ENCODE measurements around the gene CCDC195. TPM values are rescaled to one million over a fixed set of nuclear protein-coding genes. Genes with fewer than 3 reads are reported as not detected.

CCDC195 gene
- total and polyA plus RNA-seq, 2 experiments from 2014 or later, result not detected

DNA sequence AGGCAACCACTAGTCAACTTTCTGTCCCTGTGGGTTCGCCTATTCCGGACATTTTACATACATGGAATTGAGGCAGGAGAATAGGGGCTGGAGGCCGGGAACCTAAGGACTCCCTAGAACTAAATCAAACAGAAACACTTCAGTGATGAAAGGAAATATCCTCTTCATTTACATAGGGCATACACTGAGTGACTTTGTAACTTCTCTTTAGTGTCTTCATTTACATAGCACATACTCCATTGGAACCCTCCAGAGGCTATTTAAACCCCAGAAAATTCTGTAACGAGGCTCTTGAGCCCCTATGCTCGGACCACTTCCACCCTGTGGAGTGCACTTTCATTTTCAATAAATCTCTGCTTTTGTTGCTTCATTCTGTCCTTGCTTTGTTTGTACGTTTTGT is 56.5 kb downstream of the CCDC195 start:
- Histone ChIP-seq H4K20me1 (ENCODE audit: insufficient read depth) (no peaks in the 10 kb centered on the region), H3K27me3 (replicated peaks; ENCODE audit: insufficient read depth) (no peaks in the 10 kb centered on the region), H3K4me3 (no peak overlapping the region), H3K9me2 (ENCODE audit: insufficient read depth) (no peaks in the 10 kb centered on the region), H3K79me2 (ENCODE audit: insufficient read depth) (no peaks in the 10 kb centered on the region), H3F3A (ENCODE audit: insufficient read depth) (peaks cover 11% of the 10 kb centered on the region; the same call in 1 of the 2 replicates), H3K9me3 (ENCODE audit: low read depth) (no peaks in the 10 kb centered on the region), H3K4me2 (ENCODE audit: unreplicated experiment) (no peak overlapping the region), H2AFZ (no peak overlapping the region), H3K27ac (no peak overlapping the region), H3K36me3 (ENCODE audit: low read depth) (no peaks in the 10 kb centered on the region), H3K9ac (no peak overlapping the region), H3K4me1 (ENCODE audit: insufficient read depth) (peaks cover 13% of the 10 kb centered on the region; the same call in 1 of the 2 replicates)
- WGBS, 2 experiments (ENCODE audit: low coverage in 1 of 2, low lambda C conversion rate in 2 of 2, missing lambda C conversion rate in 2 of 2), result 70% methylated on average over 6 of the region's 6 CpGs
- no peak for TF ChIP-seq EZH2 (IDR thresholded peaks at IDR 0.05; ENCODE audit: insufficient read depth, poor library complexity, severe bottlenecking)
- no peak for TF ChIP-seq EZH2phosphoT487 (IDR thresholded peaks at IDR 0.05; ENCODE audit: insufficient read depth, low read depth)
- in situ Hi-C loops (cut with MboI), result no loop called here
- DNase-seq, result no peak

DNA sequence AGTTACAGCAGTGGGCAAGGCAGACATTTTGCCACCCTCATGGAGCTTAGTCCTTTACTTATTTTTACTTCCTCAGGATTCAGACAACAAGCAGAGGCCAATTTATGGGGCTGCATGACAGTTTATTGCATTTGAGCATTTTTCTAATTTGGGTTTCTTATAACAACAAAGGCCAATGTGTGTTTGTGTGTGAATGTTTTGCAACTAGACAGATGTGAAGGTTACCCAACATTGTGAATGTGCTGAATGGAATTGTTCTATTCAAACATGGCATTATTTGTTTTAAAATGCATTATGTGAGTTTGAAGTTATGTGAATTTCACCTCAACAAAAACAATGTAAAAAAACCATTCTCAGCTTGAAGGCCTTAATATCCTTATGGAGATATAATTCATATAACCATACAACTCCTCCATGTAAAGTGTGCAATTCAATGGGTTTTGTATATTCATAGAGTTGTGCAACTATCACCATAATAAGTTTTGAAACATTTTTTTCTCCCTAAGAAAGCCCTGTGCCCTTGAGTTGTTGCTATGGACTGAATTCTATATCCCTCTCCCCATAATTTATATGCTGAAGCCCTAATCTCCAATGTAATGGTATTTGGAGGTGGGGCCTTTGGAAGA is 57.3 kb downstream of the CCDC195 start:
- no peaks in the 10 kb centered on the region; the same call in 1 of the 2 replicates for H3K27me3 ChIP-seq (replicated peaks; ENCODE audit: insufficient read depth)
- H3K9me2 ChIP-seq (ENCODE audit: insufficient read depth), result no peaks in the 10 kb centered on the region
- H3K9me3 ChIP-seq (ENCODE audit: low read depth), result no peaks in the 10 kb centered on the region
- in situ Hi-C loops (cut with MboI), result no loop called here
- peak; percentile 78 for DNase-seq
- 0 out of 2 replicates have a peak, but pooled peaks have one; percentile 67 for TF ChIP-seq EZH2phosphoT487 (IDR thresholded peaks at IDR 0.05; ENCODE audit: insufficient read depth, low read depth)
- no peak for TF ChIP-seq EZH2 (IDR thresholded peaks at IDR 0.05; ENCODE audit: insufficient read depth, poor library complexity, severe bottlenecking)
- H3K4me1 ChIP-seq (ENCODE audit: insufficient read depth), result peaks cover 13% of the 10 kb centered on the region; the same call in 1 of the 2 replicates
- H3K27ac ChIP-seq, result peak overlapping the region; percentile 31
- H3K9ac ChIP-seq, result no peak overlapping the region
- peaks cover 11% of the 10 kb centered on the region; the same call in 1 of the 2 replicates for H3F3A ChIP-seq (ENCODE audit: insufficient read depth)
- H2AFZ ChIP-seq, result no peak overlapping the region
- peak overlapping the region; percentile 25 for H3K4me2 ChIP-seq (ENCODE audit: unreplicated experiment)
- H4K20me1 ChIP-seq (ENCODE audit: insufficient read depth), result no peaks in the 10 kb centered on the region
- H3K36me3 ChIP-seq (ENCODE audit: low read depth), result no peaks in the 10 kb centered on the region
- H3K4me3 ChIP-seq, result no peak overlapping the region
- H3K79me2 ChIP-seq (ENCODE audit: insufficient read depth), result no peaks in the 10 kb centered on the region

DNA sequence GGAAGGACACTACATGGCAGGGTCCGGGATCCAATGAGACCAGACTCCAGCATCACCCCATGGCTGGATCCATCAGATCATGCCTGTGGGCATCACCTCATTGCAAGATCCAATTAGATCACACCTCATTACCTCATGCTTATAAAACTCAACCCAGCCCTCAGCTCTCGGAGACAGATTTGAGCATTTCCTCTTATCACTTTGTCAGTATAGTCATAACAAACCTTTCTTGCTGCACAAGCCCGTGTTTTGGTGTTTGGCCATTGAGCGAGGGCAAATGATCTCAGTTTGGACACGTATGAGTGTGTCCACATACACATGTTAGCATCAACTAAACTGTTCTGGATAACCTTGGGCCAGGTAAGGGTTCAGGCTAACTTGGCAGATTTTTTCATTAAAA is 58.8 kb downstream of the CCDC195 start:
- no peak overlapping the region for H3K27ac ChIP-seq
- H3K9me3 ChIP-seq (ENCODE audit: low read depth), result no peaks in the 10 kb centered on the region
- DNase-seq, result no peak
- no peak overlapping the region for H3K4me2 ChIP-seq (ENCODE audit: unreplicated experiment)
- no peaks in the 10 kb centered on the region for H3K79me2 ChIP-seq (ENCODE audit: insufficient read depth)
- WGBS, 2 experiments (ENCODE audit: low coverage in 1 of 2, low lambda C conversion rate in 2 of 2, missing lambda C conversion rate in 2 of 2), result 71% methylated on average over 4 to 5 of the region's 5 CpGs
- no peak overlapping the region for H2AFZ ChIP-seq
- H3K27me3 ChIP-seq (replicated peaks; ENCODE audit: insufficient read depth), result no peaks in the 10 kb centered on the region; the same call in 1 of the 2 replicates
- no peak overlapping the region for H3K9ac ChIP-seq
- H3K36me3 ChIP-seq (ENCODE audit: low read depth), result no peaks in the 10 kb centered on the region
- H3F3A ChIP-seq (ENCODE audit: insufficient read depth), result peaks cover 11% of the 10 kb centered on the region; the same call in 1 of the 2 replicates
- no peak overlapping the region for H3K4me3 ChIP-seq
- no peaks in the 10 kb centered on the region for H4K20me1 ChIP-seq (ENCODE audit: insufficient read depth)
- H3K4me1 ChIP-seq (ENCODE audit: insufficient read depth), result peaks cover 13% of the 10 kb centered on the region; the same call in 1 of the 2 replicates
- H3K9me2 ChIP-seq (ENCODE audit: insufficient read depth), result no peaks in the 10 kb centered on the region
- in situ Hi-C loops (cut with MboI), result no loop called here
- TF ChIP-seq EZH2phosphoT487 (IDR thresholded peaks at IDR 0.05; ENCODE audit: insufficient read depth, low read depth), result no peak
- TF ChIP-seq EZH2 (IDR thresholded peaks at IDR 0.05; ENCODE audit: insufficient read depth, poor library complexity, severe bottlenecking), result no peak

DNA sequence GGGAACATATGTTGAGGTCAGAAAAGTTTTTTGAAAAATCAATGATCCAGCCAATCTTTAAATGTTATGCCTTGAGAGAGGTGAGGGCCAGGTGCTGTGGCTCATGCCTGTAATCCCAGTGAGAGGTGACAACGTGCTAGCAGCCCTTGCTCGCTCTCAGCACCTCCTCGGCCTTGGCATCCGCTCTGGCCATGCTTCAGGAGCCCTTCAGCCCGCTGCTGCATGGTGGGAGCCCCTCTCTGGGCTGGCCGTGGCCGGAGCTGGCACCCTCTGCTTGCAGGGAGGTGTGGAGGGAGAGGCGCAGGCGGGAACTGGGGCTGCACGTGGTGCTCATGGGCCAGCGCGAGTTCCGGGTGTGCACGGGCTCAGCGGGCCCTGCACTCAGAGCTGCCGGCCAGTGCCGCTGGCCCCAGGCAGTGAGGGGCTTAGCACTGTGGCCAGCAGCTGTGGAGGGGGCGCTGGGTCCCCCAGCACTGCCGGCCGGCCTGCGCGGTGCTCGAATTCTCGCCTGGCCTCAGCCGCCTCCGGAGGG is 61.1 kb downstream of the CCDC195 start:
- Histone ChIP-seq H3K9me2 (ENCODE audit: insufficient read depth) (no peaks in the 10 kb centered on the region), H3F3A (ENCODE audit: insufficient read depth) (peaks cover 11% of the 10 kb centered on the region; the same call in 1 of the 2 replicates), H3K4me1 (ENCODE audit: insufficient read depth) (peaks cover 13% of the 10 kb centered on the region; the same call in 1 of the 2 replicates), H3K4me2 (ENCODE audit: unreplicated experiment) (no peak overlapping the region), H3K79me2 (ENCODE audit: insufficient read depth) (no peaks in the 10 kb centered on the region), H3K27ac (no peak overlapping the region), H2AFZ (no peak overlapping the region), H3K9ac (no peak overlapping the region), H3K4me3 (no peak overlapping the region), H3K27me3 (replicated peaks; ENCODE audit: insufficient read depth) (no peaks in the 10 kb centered on the region; the same call in 1 of the 2 replicates), H3K9me3 (ENCODE audit: low read depth) (no peaks in the 10 kb centered on the region), H4K20me1 (ENCODE audit: insufficient read depth) (no peaks in the 10 kb centered on the region), H3K36me3 (ENCODE audit: low read depth) (no peaks in the 10 kb centered on the region)
- no peak for TF ChIP-seq EZH2phosphoT487 (IDR thresholded peaks at IDR 0.05; ENCODE audit: insufficient read depth, low read depth)
- no peak for TF ChIP-seq EZH2 (IDR thresholded peaks at IDR 0.05; ENCODE audit: insufficient read depth, poor library complexity, severe bottlenecking)
- in situ Hi-C loops (cut with MboI), result no loop called here
- 75 to 87% methylated on average over 17 to 26 of the region's 26 CpGs for WGBS, 2 experiments (ENCODE audit: low coverage in 1 of 2, low lambda C conversion rate in 2 of 2, missing lambda C conversion rate in 2 of 2)
- DNase-seq, result no peak

Other genes with a start within 250 kb of the CCDC195 start
- gene CUL3, start 131.0 kb downstream of the CCDC195 start, total RNA-seq (2014; rRNA removed; shearing (Covaris generic)), result 34.0 and 47.8 TPM in 2 replicates
- 22.5 and 24.7 TPM in 2 replicates for gene CUL3, start 131.0 kb downstream of the CCDC195 start, polyA plus RNA-seq (2016; fragmentation: Nextera tagmentation; extraction: Ambion mirVana)